Pulmonary artery endothelial cell (primary cell): ENCODE results near the gene TNXB. TPM values are rescaled to one million over a fixed set of nuclear protein-coding genes. Genes with fewer than 3 reads are reported as not detected.
A peak's percentile ranks its signal among the peaks of the same experiment; 100 is the strongest.

Source experiments
- DNase-seq: peaks from one replicate; pipeline ENCODE4 v3.0.0-alpha.2; 2011; ENCODE audit warnings: low read depth, low spot score
- total RNA-seq: library from RNA; depleted of rRNA; stranded (reverse); fragments of >200 nt; gene quantifications from 2 replicates; pipeline ENCODE4 v1.2.3, GENCODE V29; 2014

The TNXB gene
- total RNA-seq, 1 donor from 2014 or later: 0.73 TPM

GRCh38 chr6:32087574-32088486 is 21.3 kb downstream of the TNXB start:
- DNase-seq: peak; percentile 24

- DNase-seq: no peak
Observed at GRCh38 chr6:32086661-32087573, 22.2 kb downstream of the TNXB start.

GRCh38 chr6:32085759-32086459 is 23.2 kb downstream of the TNXB start:
- no peak for DNase-seq

GRCh38 chr6:32084780-32085179 is 24.4 kb downstream of the TNXB start:
- no peak for DNase-seq

GRCh38 chr6:32083812-32084768 is 25.0 kb downstream of the TNXB start:
- no peak for DNase-seq

GRCh38 chr6:32082935-32083334 is 26.2 kb downstream of the TNXB start:
- no peak for DNase-seq

- no peak for DNase-seq
Observed at GRCh38 chr6:32082478-32082877, 26.7 kb downstream of the TNXB start.

- no peak for DNase-seq
Observed at GRCh38 chr6:32081168-32081990, 27.8 kb downstream of the TNXB start.

GRCh38 chr6:32079566-32080290 is 29.4 kb downstream of the TNXB start:
- no peak for DNase-seq

GRCh38 chr6:32076321-32076809 is 32.8 kb downstream of the TNXB start:
- DNase-seq: no peak

- DNase-seq: no peak
Observed at GRCh38 chr6:32075781-32076180, 33.4 kb downstream of the TNXB start.

- DNase-seq: no peak
Observed at GRCh38 chr6:32074996-32075532, 34.1 kb downstream of the TNXB start.

- DNase-seq: no peak
Observed at GRCh38 chr6:32073613-32074012, 35.5 kb downstream of the TNXB start.

- no peak for DNase-seq
Observed at GRCh38 chr6:32073101-32073500, 36.0 kb downstream of the TNXB start.

GRCh38 chr6:32070814-32071543 is 38.2 kb downstream of the TNXB start:
- no peak for DNase-seq

GRCh38 chr6:32069878-32070515 is 39.1 kb downstream of the TNXB start:
- no peak for DNase-seq

GRCh38 chr6:32069460-32069859 is 39.7 kb downstream of the TNXB start:
- no peak for DNase-seq
